CD4-positive, alpha-beta T cell treated with Interleukin-21 for 1 hour (primary cell): ENCODE data around the gene TP53.

ENCODE experiments used
- DNase-seq: peaks from one replicate; pipeline ENCODE4 v3.0.0-alpha.2; 2020

TP53 gene

DNA sequence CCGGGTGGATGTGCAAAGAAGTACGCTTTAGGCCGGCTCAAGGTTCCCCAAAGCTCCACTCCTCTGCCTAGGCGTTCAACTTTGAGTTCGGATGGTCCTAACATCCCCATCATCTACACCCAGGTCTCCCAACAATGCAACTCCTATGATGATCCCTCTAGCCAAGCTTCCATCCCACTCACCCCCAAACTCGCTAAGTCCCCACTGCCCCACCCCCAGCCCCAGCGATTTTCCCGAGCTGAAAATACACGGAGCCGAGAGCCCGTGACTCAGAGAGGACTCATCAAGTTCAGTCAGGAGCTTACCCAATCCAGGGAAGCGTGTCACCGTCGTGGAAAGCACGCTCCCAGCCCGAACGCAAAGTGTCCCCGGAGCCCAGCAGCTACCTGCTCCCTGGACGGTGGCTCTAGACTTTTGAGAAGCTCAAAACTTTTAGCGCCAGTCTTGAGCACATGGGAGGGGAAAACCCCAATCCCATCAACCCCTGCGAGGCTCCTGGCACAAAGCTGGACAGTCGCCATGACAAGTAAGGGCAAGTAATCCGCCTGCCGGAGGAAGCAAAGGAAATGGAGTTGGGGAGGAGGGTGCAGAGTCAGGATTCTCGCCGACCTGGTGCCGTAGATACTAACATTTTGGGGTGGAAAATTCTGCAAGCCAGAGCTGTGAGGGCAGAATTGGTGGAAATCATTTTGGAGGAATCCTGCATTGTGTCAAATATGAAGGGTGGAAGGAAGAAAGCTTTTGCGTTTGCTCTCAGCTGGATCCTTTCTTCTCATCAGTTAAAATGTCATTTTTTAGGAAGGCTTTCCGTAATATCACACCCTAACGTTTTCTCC is at the start of gene TP53:
TP53 (minus strand) TSS at position 419 of the 836 bp plus-strand sequence. CDS start 10,896 bp downstream, outside the sequence.
- DNase-seq: peak; percentile 93

- no peak for DNase-seq
Observed at GRCh38 chr17:7732981-7733539, 45.8 kb upstream of the TP53 start.

- no peak for DNase-seq
Observed at GRCh38 chr17:7729816-7730215, 42.5 kb upstream of the TP53 start.

- DNase-seq: no peak
Observed at GRCh38 chr17:7727886-7728285, 40.6 kb upstream of the TP53 start.

- DNase-seq: no peak
Observed at GRCh38 chr17:7721612-7722011, 34.3 kb upstream of the TP53 start.

- no peak for DNase-seq
Observed at GRCh38 chr17:7720125-7720524, 32.8 kb upstream of the TP53 start.

DNA sequence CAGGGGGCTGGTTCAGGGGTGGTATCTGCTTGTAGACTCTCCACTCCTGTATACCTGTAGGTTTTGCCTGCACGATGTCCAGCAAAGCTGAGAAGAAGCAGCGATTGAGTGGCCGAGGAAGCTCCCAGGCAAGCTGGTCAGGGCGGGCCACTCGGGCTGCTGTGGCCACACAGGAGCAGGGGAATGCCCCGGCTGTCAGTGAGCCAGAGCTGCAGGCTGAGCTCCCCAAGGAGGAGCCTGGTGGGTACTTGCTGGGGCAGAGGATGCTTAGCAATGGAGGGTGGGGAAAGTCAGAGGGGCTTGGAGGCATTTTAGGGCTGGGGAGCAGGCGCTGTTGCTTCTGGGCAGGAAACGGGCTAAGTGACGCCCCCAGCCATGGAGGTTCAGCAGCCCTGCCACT is 32.4 kb upstream of the TP53 start:
- DNase-seq: no peak

DNA sequence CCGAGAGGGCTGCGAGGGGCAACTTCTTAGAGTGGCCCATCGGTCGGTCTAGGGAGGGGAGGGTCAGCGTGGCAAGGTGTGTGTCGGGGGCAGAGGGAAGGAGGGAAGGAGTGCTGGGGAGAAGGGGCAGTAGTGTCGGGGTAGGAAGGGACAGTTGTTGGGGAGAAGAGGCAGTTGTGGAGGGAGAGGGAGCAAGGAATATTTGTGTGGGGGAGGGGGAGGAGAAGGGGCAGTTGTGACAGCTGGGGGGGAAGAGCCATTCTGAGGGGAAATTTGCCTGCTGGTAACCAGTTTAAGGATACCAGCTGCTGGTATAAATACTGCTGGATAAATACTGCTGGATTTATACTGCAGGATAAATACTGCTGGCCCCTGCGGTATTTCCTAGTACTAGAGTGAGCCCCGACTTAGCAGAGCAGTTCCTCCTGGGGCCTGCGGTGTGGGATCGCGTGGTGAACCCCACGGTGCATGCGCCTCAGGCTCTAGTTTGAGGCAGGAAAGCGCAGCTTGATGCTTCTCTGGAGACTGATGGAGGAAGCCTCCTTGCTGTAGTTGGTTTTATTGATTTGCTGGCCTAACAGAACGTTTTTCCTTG is 30.6 kb upstream of the TP53 start:
- DNase-seq: no peak

DNA sequence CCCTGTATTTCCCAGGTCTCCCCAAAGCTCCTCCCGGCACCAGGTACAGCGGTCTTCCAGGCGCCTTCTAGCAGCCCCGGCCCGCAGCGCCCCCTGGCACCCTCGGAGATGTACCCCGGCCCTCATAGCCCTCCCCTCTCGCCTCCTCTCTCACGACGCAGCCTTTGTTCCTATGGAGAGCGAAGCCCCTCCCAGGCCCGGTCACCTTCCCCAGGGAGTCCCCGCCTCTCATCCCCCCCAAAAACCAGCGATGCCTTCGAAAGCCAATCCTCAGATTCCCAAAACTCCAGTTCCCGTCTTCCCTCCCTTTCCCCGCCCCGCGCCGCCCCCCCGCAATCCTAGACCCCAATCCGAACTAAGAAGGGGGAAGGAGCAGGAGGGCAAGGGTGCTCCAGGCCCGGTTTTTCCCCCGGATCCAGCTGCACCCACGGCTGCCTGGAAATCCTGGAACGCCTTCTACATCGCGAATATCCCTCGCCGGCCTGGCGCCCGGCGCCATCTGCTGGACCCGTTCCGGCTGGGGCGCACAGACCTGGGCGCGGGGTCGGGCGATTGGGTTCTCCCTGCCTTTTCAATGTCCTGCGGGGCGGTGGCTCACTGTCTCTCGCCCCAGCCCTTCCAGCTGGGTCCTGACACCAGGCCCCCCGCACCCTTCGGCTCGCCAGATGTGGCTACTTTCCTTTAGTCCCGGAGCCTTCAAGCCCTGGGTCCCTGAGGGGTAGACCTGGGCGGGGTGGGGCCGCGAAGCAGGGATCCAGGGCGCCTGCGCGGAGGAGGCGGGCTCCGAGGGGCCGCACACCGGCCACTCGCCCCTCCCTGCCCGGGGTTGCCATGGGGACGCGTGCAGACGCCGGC is 29.8 kb upstream of the TP53 start, which contains the start of gene DNAH2:
DNAH2 (plus strand) TSS at position 844 of the 855 bp plus-strand sequence. CDS start 1,991 bp downstream, outside the sequence.
- DNase-seq: peak; percentile 27

- DNase-seq: no peak
Observed at GRCh38 chr17:7715936-7716886, 28.9 kb upstream of the TP53 start.

- DNase-seq: no peak
Observed at GRCh38 chr17:7714721-7715594, 27.7 kb upstream of the TP53 start.

DNA sequence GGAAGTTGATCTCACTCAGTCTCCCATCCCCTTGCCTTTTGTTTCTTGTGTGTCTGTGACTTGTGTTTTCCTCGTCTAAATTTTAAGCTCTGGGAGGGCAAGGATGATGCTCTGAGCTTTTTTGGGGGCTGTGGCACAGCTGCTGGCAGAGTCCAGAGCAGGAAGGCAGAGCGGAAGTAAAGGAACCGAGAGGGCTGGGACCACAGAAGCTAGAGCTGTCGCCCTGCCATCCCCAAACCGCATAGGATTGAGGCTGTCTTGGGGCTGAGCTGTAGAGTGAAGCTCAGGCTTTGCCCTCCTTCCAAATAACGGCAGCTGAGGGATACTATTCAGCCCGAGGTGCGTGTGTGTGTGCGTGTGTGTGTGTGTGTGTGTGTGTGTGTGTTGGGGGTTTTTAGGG is 26.5 kb upstream of the TP53 start:
- no peak for DNase-seq

DNA sequence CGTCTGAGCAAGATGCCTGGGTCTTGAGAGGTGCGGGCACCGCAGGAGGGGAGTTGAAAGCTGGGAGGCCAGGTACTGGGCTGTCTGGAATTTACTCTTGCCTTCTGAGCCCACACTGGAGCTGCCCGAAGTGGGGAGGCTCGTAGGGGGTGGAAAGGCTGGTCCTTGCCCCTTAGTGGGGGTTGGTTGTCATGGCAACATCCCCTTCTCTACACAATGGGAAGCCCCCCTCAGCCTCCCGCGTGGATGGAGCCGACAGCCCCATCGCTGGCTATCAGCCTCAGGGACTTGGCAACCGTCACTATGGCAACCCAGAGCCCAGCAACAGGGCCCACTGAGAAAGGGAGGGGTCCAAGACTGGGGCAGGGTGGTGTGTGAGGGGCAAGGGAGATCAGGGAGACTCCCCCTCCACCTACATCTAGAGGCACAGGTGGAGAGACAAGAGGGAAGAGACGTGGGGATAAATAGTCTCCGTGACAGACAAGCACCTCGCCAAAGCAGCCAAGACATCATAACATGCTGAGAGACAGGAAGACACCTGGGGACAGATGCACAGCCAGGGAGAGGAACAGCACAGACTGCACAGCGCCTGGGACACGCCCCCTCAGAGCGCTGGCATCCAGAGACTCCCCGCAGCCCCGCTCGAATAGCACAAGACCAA is 25.0 kb upstream of the TP53 start:
- DNase-seq: no peak

- DNase-seq: no peak
Observed at GRCh38 chr17:7711051-7711755, 23.9 kb upstream of the TP53 start.

- DNase-seq: no peak
Observed at GRCh38 chr17:7710301-7710700, 23.0 kb upstream of the TP53 start.

GRCh38 chr17:7709031-7709430 is 21.7 kb upstream of the TP53 start:
- no peak for DNase-seq

GRCh38 chr17:7707858-7708750 is 20.8 kb upstream of the TP53 start:
- DNase-seq: no peak

DNA sequence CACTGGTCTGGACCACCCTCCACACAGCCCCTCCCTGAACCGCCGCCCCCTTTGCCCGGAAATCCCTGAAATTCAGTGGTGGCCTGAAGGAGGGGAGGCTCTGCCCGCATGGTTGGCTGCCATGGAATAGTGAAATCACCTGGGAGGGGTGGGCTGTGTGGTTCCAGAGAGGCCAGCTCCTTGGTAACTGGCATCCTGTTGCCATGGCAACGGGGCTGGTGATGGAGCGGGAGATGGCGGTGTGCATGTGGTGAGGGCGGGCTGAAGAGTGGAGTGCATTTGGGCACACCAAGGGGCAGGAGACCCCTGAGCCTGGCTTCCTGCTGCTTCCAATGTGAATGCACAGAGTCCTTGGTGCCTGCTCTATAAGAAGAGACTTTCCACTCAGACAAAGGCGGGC is 20.2 kb upstream of the TP53 start:
- no peak for DNase-seq
